Right lobe of liver (tissue), 6 donors: Measurements from ENCODE around the gene SFI1. TPM values are rescaled to one million over a fixed set of nuclear protein-coding genes. Genes with fewer than 3 reads are reported as not detected.

ENCODE experiments used
- ATAC-seq, 4 donors: fragments of 200-7000 bp; cut with Tn5 transposase; one replicate each; pipeline ENCODE4 v1.9.1; 2020; ENCODE audit warnings: mild to moderate bottlenecking in 4 of 4, moderate library complexity in 4 of 4
- DNase-seq, 3 donors: peaks; one replicate each; pipeline ENCODE4 v3.0.0-alpha.2; 2020
- H3K27ac ChIP-seq, 3 donors: fragments of 200-600 bp; one replicate each; pipeline ENCODE4 v1.8.0; 2022
- H3K27me3 ChIP-seq, 2 donors: fragments of 200-600 bp; one replicate each; pipeline ENCODE4 v1.8.0; 2022
- H3K36me3 ChIP-seq, 4 donors: fragments of 200-600 bp; sonication (generic) in 1 of 4; one replicate each; pipeline versions ENCODE4 v1.5.1 to v1.8.0; 2017 to 2022; ENCODE audit warnings: control low read depth in 1 of 4
- H3K4me1 ChIP-seq, 4 donors: fragments of 200-600 bp; sonication (generic) in 1 of 4; one replicate each; pipeline versions ENCODE4 v1.5.1 to v1.8.0; 2017 to 2022; ENCODE audit warnings: control low read depth in 1 of 4
- H3K4me3 ChIP-seq, 3 donors: fragments of 200-600 bp; one replicate each; pipeline ENCODE4 v1.8.0; 2022
- H3K9me3 ChIP-seq, 4 donors: fragments of 200-600 bp; sonication (generic) in 1 of 4; one replicate each; pipeline versions ENCODE4 v1.5.1 to v1.8.0; 2017 to 2022; ENCODE audit warnings: control low read depth in 1 of 4
- CTCF ChIP-seq, 4 donors: fragments of 200-600 bp in 3 of 4; fragments of 450-650 bp in 1 of 4; IDR thresholded peaks; one replicate each; pipeline versions ENCODE4 v1.5.1 to v1.8.0; 2016 to 2022; ENCODE audit warnings: antibody characterized with exemption in 4 of 4, mild to moderate bottlenecking in 2 of 4
- POLR2A ChIP-seq: fragments of 450-650 bp; IDR thresholded peaks from one replicate; pipeline ENCODE4 v1.6.1; 2017; ENCODE audit warnings: antibody characterized with exemption, mild to moderate bottlenecking
- WGBS: methylation state at CpG from one replicate; pipeline ENCODE4 v1.1.6; 2018; ENCODE audit warnings: low coverage, low lambda C conversion rate; ENCODE audit not compliant: insufficient coverage; ENCODE audit errors: missing lambda C conversion rate; 5-methylcytosine and 5-hydroxymethylcytosine counted together
- intact Hi-C, 2 donors: fragments of 100-400 bp; cut with DNase I; formaldehyde crosslinking; loops; one replicate each; pipeline versions ENCODE4 v1.11.2 to v1.14.1; 2022
- total RNA-seq, 6 experiments: library from RNA; depleted of rRNA in 2 of 6; stranded (reverse); fragments of >200 nt in 2 of 6; fragmentation: NEBNext Ultra II Directional in 3 of 6; extraction: Animal tissue kit (Norgen Biotek cat#: 25700) in 3 of 6; gene quantifications; one replicate each; pipeline versions ENCODE4 v1.1.0 to v1.2.4, GENCODE V29; 2016 to 2023
- donor health status: DM: no; HTN: yes; CAD: no.
- donor health status: DM: no; HTN: no; CAD: no.
- donor health status: DM: no; HTN: no; CAD: no.
- donor health status: DM: no; HTN: yes; CAD: no.
- donor health status: DM: no; HTN: yes; CAD: no.

The SFI1 gene
- total RNA-seq, 6 experiments from 2014 or later, result 7.0 to 14.0 (median 8.7) TPM

- no peaks in the 10 kb centered on the region for H3K27me3 ChIP-seq
- peak in 1 of 3 donors; percentile 70 for DNase-seq
- no peak for TF ChIP-seq POLR2A
- intact Hi-C loops, result no loop called here
- peaks cover 0 to 5% (median 0%) of the 10 kb centered on the region in 4 donors for H3K36me3 ChIP-seq
- 52% methylated on average over 10 of the region's 15 CpGs for WGBS
- no peaks in the 10 kb centered on the region for H3K9me3 ChIP-seq
- H3K27ac ChIP-seq, result peak overlapping the region; percentile 30 to 74 (median 49)
- H3K4me3 ChIP-seq, result peak overlapping the region; percentile 0 to 28 (median 1)
- peaks cover 0 to 18% (median 8%) of the 10 kb centered on the region in 4 donors for H3K4me1 ChIP-seq
- ATAC-seq, result peak; percentile 32 to 56 (median 44)
These were observed 141.7 kb downstream of the SFI1 start for GRCh38 chr22:31637891-31638618.

DNA sequence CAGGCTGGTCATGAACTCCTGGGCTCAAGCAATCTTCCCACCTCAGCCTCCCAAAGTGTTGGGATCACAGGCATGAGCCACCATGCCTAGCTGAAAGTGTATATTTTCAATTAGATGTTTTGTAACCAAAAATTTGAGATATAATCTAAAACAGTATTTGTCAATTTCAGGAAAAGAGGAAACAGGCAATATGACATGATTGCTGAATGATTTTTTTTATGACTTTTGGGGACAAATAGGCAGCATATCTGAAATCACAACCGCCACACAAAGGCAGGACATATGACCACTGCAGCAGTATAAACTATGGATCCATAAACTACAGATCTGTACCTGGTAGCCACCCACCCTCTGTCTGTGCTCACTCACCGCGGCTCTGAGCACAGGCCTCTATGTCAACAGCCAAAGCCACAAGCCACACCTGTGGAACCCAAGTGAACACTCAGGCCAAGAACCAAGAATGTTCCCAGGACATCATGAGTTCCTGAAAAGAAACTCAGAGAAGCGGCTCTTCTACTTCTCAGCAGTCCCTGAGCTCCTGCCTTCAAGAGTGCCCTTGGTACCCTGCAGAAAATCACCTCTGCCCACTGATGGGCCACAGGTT, 143.2 kb downstream of the SFI1 start:
- Histone ChIP-seq H3K27me3 (no peaks in the 10 kb centered on the region), H3K36me3 (peaks cover 0 to 5% (median 0%) of the 10 kb centered on the region in 4 donors), H3K9me3 (no peaks in the 10 kb centered on the region), H3K27ac (peak overlapping the region in 1 of 3 donors; percentile 49), H3K4me1 (peaks cover 0 to 17% (median 6%) of the 10 kb centered on the region in 4 donors), H3K4me3 (no peak overlapping the region)
- ATAC-seq (no peak), DNase-seq (no peak)
- 78% methylated on average over 1 of the region's 4 CpGs for WGBS
- intact Hi-C loops, result no loop called here
- no peak for TF ChIP-seq CTCF (IDR thresholded peaks at IDR 0.05)
- TF ChIP-seq POLR2A, result no peak

DNA sequence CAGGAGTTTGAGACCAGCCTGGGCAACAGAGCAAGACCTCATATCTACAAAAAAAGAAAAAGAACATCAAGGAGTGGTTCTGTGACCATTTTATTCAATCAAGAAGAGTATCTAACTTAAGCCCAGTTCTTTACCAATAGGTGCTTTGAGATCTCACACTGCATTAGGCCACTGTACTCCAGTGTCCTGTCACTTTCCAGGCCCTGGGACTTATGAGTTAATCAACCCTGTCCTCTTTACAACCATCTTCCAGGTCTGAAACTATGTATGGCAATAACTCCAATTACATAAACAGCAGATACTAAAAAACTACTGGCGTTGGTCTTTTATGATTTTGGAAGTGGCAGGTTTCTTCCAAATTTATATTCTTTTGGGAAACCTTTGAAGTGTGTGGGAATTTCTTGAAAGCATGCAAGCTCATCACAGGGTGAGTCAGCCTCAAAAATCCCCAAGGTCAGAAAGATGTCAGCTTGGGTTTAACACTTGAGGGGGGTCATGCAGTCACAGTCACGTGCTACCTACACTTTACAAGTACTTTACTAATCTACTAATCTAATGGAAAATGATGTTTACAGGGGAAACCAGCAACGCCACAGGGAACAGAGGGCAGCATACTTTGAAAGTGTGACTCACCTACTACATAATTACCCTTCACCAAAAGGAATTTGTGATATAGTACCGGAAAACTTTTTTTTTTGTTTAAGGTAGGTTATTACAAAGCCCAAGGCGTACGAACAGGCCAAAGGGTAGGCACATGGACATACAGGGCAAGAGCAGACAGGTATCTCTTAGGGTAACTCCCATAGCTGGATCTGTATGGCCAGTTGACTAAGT, 150.1 kb downstream of the SFI1 start:
- intact Hi-C loops, result no loop called here
- peaks cover 0 to 4% (median 2%) of the 10 kb centered on the region in 4 donors for H3K4me1 ChIP-seq
- ATAC-seq (peak in 1 of 4 donors; percentile 30), DNase-seq (no peak)
- no peaks in the 10 kb centered on the region for H3K27me3 ChIP-seq
- H3K4me3 ChIP-seq, result no peak overlapping the region
- H3K9me3 ChIP-seq, result no peaks in the 10 kb centered on the region
- TF ChIP-seq CTCF (IDR thresholded peaks at IDR 0.05) (no peak), POLR2A (no peak)
- peaks cover 0 to 28% (median 12%) of the 10 kb centered on the region in 4 donors for H3K36me3 ChIP-seq
- no peak overlapping the region for H3K27ac ChIP-seq
- 69% methylated on average over 6 of the region's 6 CpGs for WGBS

GRCh38 chr22:31647066-31647465, 150.7 kb downstream of the SFI1 start:
- no peak for ATAC-seq
- Histone ChIP-seq H3K9me3 (no peaks in the 10 kb centered on the region), H3K27me3 (no peaks in the 10 kb centered on the region), H3K4me3 (no peak overlapping the region), H3K4me1 (peaks cover 0 to 4% (median 2%) of the 10 kb centered on the region in 4 donors), H3K36me3 (peaks cover 0 to 28% (median 12%) of the 10 kb centered on the region in 4 donors), H3K27ac (no peak overlapping the region)
- intact Hi-C loops, result no loop called here
- WGBS, result 100% methylated on average over 2 of the region's 3 CpGs
- no peak for DNase-seq
- TF ChIP-seq CTCF (IDR thresholded peaks at IDR 0.05) (no peak), POLR2A (no peak)
